Stimulated activated CD4-positive, alpha-beta T cell treated with anti-CD3 and anti-CD28 coated beads, Interleukin-4, amount 100 ng/mL, for 1 hour (primary cell): ENCODE data around the gene GABARAPL1.

Source experiments
- DNase-seq: peaks from one replicate; pipeline ENCODE4 v3.0.0-alpha.2; 2020

GABARAPL1 gene

DNA sequence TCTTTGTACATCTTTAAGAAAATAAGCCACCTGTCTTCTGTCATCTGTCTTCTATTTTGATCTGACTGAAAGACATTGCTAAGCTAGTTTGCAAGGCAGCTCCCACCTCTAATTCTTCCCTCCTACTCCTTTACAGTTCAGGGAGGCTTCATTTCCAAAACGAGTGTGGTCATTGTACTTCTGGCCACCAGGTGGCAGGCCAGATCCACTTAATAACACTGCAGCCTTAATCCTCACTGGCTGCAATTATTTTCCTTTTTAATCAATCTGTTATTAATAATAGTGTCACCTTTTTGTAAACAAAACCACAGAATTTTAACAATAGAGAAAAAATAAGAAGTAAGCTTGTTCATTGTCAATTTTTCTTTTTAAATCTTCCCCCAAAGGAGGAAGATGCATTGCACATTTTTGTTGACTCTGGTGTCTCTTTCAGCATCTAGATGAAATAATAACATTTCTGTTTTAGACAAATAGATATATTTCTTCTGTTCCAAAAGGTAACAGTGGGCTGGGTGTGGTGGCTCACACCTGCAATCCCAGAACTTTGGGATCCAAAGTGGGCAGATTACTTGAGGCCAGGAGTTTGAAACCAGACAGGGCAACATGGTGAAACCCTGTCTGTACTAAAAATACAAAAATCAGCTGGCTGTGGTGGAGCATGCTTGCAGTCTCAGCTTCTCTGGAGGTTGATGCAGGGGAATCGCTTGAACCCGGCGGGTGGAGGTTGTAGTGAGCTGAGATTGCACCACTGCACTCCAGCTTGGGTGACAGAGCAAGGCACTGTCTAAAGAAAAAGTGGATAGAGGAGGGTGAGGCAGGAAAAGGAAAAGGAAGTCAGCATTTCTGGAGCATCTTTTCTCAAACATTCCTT is 23.3 kb downstream of the GABARAPL1 start:
- peak; percentile 37 for DNase-seq

DNA sequence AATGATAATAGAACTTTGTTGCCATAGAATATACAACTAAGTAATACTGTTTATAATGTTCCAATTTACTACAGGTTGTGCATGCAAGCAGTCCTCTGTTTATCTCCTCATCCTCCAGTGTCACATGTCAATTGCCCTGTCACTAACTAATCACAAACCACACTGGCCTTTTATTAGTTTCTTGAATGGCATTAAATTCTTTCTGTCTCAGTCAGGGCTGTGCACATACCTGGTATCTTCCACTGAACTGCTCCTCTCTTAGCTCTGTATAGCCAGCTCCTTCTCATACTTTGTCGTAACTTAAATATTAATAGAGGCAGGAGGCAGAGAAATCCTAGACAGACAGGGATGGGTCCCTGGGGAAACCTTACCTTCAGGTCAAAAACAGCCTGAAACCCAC is 24.0 kb downstream of the GABARAPL1 start:
- no peak for DNase-seq

DNA sequence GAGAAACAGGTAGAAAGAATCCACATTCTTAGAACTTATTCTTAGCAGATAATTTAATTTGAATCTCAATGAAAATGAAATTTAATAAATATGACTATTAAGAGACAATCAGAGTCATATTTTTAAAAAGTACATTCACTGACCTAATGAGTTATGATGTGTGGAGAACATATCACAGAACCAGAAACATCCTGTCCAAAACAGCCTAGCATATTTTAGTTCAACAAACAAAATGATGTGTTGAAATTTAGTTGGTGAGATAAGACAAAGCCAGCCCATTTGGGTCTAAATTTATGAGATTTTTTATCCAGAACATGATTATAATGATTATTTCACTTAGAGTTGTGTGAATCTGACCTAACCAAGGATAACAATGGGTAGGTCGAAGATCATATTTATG is 25.8 kb downstream of the GABARAPL1 start:
- DNase-seq, result no peak

DNA sequence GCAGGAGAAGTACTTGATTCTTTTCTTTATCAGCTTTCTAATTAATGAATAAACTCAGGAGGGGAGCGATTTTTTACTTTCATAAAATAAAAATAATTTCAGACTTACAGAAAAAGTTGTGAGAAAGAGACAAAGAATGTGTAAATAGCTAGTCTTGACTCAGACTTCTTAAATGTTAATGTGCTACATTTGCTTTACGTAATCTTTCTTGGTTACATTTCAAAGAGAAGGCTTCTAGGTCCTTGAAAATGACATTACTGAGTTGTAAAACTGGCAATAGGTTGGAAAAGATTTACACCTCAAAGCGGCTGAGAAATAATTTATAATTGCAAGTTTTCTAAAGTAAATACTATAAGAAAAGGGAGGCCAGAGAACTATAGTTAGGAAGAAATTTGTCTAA is 28.6 kb downstream of the GABARAPL1 start:
- DNase-seq, result no peak

- DNase-seq, result no peak
Observed at GRCh38 chr12:10241727-10242126, 29.1 kb downstream of the GABARAPL1 start.

DNA sequence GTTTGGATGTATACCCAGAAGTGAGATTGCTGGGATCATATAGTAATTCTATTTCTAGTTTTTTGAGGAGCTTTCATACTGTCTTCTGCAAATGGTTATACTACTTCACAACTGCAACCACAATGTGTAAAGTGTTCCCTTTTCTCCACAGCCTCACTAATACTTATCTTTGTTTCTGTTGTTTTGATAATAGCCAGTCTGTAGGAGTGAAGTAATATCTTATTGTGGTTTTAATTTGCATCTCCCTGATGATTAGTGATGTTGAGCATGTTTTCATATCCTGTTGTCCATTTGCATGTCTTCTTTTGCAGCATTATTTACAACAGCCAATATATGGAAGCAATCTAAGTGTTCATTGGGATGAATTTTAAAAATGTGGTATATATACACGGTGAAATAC is 29.9 kb downstream of the GABARAPL1 start:
- DNase-seq, result no peak

DNA sequence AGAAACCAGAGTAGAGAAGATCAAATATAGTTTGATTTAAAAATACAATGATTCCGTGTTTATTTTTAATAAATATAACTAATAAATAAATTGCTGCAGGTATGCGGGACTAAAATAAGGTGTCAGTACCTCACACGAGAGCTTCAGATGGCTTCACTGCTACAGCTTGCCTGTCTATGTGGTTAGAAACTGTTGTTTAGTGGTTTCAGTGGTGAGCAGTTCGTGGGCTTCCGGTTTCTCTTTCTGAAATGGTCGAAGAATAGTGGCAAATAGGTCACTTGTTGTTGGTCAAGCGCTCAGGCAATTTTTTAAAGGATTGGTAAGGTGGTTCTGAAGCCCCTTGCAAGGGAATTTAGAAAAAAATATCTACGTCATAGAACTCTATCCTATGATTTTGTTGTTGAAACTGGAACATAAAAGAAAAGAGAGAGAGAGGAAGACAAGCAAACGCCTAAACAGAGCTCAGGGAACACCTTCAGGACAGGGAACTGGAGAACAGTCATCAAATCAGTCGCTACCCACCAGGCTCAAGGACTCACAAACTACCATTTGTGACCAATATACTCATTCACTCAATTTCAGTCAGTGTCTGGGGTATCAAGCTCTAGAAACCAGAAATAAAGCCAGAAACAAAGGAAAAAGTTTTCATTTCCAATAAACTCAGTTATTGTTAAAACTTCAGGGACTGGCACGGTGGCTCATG is 31.3 kb downstream of the GABARAPL1 start:
- DNase-seq, result no peak

DNA sequence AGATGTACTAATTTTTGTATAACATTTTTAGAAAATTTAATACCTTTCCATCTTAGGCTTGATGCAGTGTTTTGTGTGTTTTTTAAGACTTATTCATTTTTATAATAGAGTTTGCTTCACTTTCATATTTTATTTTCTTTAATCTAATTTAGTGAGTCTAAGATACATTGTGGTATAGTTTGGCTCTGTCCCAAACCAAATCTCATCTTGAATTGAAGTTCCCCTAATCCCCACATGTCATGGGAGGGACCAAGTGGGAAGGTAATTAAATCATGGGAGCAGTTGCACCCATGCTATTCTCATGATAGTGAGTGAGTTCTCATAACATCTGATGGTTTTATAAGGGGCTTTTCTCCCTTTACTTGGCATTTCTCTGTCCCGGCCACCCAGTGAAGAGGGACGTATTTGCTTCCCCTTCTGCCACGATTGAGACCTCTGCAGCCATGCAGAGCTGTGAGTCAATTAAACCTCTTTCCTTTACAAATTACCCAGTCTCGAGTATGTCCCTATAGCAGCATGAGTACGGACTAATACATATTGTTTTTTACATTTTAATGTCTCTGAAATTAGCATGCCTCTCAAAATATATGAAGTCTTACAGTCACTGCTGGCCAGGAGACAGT is 34.9 kb downstream of the GABARAPL1 start:
- DNase-seq, result no peak

GRCh38 chr12:10249690-10250455 is 37.2 kb downstream of the GABARAPL1 start:
- DNase-seq, result no peak

GRCh38 chr12:10251669-10252068 is 39.0 kb downstream of the GABARAPL1 start:
- DNase-seq, result no peak

GRCh38 chr12:10252201-10252600 is 39.5 kb downstream of the GABARAPL1 start:
- no peak for DNase-seq

- no peak for DNase-seq
Observed at GRCh38 chr12:10256064-10256463, 43.4 kb downstream of the GABARAPL1 start.

GRCh38 chr12:10260927-10261326 is 48.2 kb downstream of the GABARAPL1 start:
- no peak for DNase-seq

- no peak for DNase-seq
Observed at GRCh38 chr12:10268037-10268436, 55.4 kb downstream of the GABARAPL1 start.

DNA sequence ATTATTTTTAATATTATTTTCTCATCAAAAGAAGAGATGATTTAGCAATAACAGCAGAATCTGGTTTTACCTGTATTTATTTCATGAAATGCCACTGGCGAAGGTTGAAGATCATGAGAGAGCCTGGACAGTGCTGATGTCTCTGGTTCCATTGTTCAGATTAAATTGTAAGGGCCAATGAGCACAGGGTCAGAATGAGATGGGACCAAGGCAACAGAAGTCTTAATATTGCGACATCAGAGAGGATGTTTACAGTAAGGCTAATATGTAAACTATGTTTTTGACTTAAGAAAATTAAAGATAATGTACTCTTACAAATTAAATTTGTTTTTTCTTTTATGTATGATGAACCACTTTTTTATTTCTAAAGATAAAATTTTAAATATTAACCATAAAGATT is 59.8 kb downstream of the GABARAPL1 start:
- DNase-seq, result no peak
